HepG2 (cell line): ENCODE results near the gene SCMH1. TPM values are rescaled to one million over a fixed set of nuclear protein-coding genes. Genes with fewer than 3 reads are reported as not detected.

Experiments
- FLYWCH1 ChIP-seq: sonication (generic); formaldehyde crosslinking; IDR thresholded peaks from 2 replicates; pipeline ENCODE4 v1.8.1; 2023; ENCODE audit warnings: mild to moderate bottlenecking, missing genetic modification reagents
- FOXK1 ChIP-seq: sonication (generic); formaldehyde crosslinking; IDR thresholded peaks from 2 replicates; pipeline ENCODE4 v1.4.0; 2020; ENCODE audit warnings: low read depth, missing genetic modification reagents, borderline replicate concordance
- HMG20A ChIP-seq: IDR thresholded peaks from 2 replicates; pipeline ENCODE4 v1.6.1; 2016; ENCODE audit warnings: borderline replicate concordance
- IRF2 ChIP-seq: IDR thresholded peaks from 2 replicates; pipeline ENCODE4 v1.6.1; 2018; ENCODE audit warnings: missing genetic modification reagents, missing compliant biosample characterization
- KDM1A ChIP-seq: IDR thresholded peaks from 2 replicates; pipeline ENCODE4 v1.6.1; 2016; ENCODE audit warnings: missing compliant biosample characterization
- KDM5A ChIP-seq: fragments of 200-600 bp; sonication (generic); IDR thresholded peaks from 2 replicates; pipeline ENCODE4 v1.7.0; 2018; ENCODE audit warnings: antibody characterized with exemption, mild to moderate bottlenecking, low read length, borderline replicate concordance
- MYPOP ChIP-seq: sonication (generic); formaldehyde crosslinking; IDR thresholded peaks from 2 replicates; pipeline ENCODE4 v1.8.1; 2023; ENCODE audit warnings: mild to moderate bottlenecking, moderate library complexity, missing genetic modification reagents
- TCF7 ChIP-seq: sonication (generic); IDR thresholded peaks from 2 replicates; pipeline ENCODE4 v1.6.1; 2016; ENCODE audit warnings: antibody characterized with exemption, low read depth
- TEF ChIP-seq: sonication (generic); formaldehyde crosslinking; IDR thresholded peaks from 2 replicates; pipeline ENCODE4 v1.5.0; 2020; ENCODE audit warnings: missing genetic modification reagents
- TFE3 ChIP-seq: IDR thresholded peaks from 2 replicates; pipeline ENCODE4 v1.6.1; 2016
- ZKSCAN1 ChIP-seq: fragments of 150-350 bp; IDR thresholded peaks from 2 replicates; pipeline ENCODE4 v1.6.1; 2014; ENCODE audit warnings: low read length
- ZNF253 ChIP-seq: sonication (generic); formaldehyde crosslinking; IDR thresholded peaks from 2 replicates; pipeline ENCODE4 v1.8.0; 2022; ENCODE audit warnings: mild to moderate bottlenecking, missing genetic modification reagents, borderline replicate concordance
- ZNF569 ChIP-seq: sonication (generic); formaldehyde crosslinking; IDR thresholded peaks from 2 replicates; pipeline ENCODE4 v1.5.0; 2020; ENCODE audit warnings: mild to moderate bottlenecking, missing genetic modification reagents, moderate library complexity, borderline replicate concordance
- ZNF614 ChIP-seq: IDR thresholded peaks from 2 replicates; pipeline ENCODE4 v1.6.1; 2018; ENCODE audit warnings: missing biosample characterization, missing genetic modification reagents, inconsistent platforms, borderline replicate concordance
- ZNF616 ChIP-seq: sonication (generic); formaldehyde crosslinking; IDR thresholded peaks from 2 replicates; pipeline ENCODE4 v1.5.0; 2020; ENCODE audit warnings: low read depth, mild to moderate bottlenecking, missing genetic modification reagents
- polyA plus RNA-seq, 8 experiments: library from polyadenylated mRNA; depleted of rRNA in 3 of 8; stranded (reverse) in 7 of 8; unstranded in 1 of 8; fragments of >200 nt; fragmentation: Illumina TruSeq in 4 of 8; extraction: Trizol in 4 of 8; gene quantifications; 2 replicates each; pipeline versions ENCODE4 v1.2.1 to v1.2.3, GENCODE V29; 2011 to 2016; ENCODE audit warnings: low read depth in 4 of 8, missing spikeins in 1 of 8, mixed read lengths in 1 of 8; ENCODE audit not compliant: insufficient read depth in 1 of 8
- total RNA-seq, 5 experiments: library from RNA; depleted of rRNA; stranded (reverse); fragments of >200 nt; fragmentation: Illumina TruSeq; extraction: Trizol; gene quantifications; 2 replicates each; pipeline ENCODE4 v1.2.3, GENCODE V29; 2016; ENCODE audit warnings: low read depth in 1 of 5
- TF ChIP-seq, protein P1 (sequence below): sonication (generic); formaldehyde crosslinking; IDR thresholded peaks from 2 replicates; pipeline ENCODE4 v1.8.1; 2022; ENCODE audit warnings: mild to moderate bottlenecking, missing genetic modification reagents
- TF ChIP-seq, protein P2 (sequence below): sonication (generic); formaldehyde crosslinking; IDR thresholded peaks from 2 replicates; pipeline ENCODE4 v1.4.0; 2020; ENCODE audit warnings: missing genetic modification reagents
- TF ChIP-seq, protein P3 (sequence below): sonication (generic); formaldehyde crosslinking; IDR thresholded peaks from 2 replicates; pipeline ENCODE4 v1.9.0; 2021; ENCODE audit warnings: missing genetic modification reagents, borderline replicate concordance

The SCMH1 gene
- total and polyA plus RNA-seq, 2 of the 13 experiments (the other 11 are each of a cell fraction or from before 2014, with no cell fraction given) = 41.8 to 52.6 TPM

GRCh38 chr1:41239988-41240610, 2.0 kb downstream of the SCMH1 start (continued):
- TF ChIP-seq, protein P1, sequence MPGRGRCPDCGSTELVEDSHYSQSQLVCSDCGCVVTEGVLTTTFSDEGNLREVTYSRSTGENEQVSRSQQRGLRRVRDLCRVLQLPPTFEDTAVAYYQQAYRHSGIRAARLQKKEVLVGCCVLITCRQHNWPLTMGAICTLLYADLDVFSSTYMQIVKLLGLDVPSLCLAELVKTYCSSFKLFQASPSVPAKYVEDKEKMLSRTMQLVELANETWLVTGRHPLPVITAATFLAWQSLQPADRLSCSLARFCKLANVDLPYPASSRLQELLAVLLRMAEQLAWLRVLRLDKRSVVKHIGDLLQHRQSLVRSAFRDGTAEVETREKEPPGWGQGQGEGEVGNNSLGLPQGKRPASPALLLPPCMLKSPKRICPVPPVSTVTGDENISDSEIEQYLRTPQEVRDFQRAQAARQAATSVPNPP = peak; percentile 58; the same call in 1 of the 2 replicates
- TF ChIP-seq, protein P2, sequence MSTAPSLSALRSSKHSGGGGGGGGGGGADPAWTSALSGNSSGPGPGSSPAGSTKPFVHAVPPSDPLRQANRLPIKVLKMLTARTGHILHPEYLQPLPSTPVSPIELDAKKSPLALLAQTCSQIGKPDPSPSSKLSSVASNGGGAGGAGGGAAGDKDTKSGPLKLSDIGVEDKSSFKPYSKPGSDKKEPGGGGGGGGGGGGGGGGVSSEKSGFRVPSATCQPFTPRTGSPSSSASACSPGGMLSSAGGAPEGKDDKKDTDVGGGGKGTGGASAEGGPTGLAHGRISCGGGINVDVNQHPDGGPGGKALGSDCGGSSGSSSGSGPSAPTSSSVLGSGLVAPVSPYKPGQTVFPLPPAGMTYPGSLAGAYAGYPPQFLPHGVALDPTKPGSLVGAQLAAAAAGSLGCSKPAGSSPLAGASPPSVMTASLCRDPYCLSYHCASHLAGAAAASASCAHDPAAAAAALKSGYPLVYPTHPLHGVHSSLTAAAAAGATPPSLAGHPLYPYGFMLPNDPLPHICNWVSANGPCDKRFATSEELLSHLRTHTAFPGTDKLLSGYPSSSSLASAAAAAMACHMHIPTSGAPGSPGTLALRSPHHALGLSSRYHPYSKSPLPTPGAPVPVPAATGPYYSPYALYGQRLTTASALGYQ = peak; percentile 92
- peak; percentile 35; the same call in 1 of the 2 replicates for TF ChIP-seq IRF2
- TF ChIP-seq, protein P3, sequence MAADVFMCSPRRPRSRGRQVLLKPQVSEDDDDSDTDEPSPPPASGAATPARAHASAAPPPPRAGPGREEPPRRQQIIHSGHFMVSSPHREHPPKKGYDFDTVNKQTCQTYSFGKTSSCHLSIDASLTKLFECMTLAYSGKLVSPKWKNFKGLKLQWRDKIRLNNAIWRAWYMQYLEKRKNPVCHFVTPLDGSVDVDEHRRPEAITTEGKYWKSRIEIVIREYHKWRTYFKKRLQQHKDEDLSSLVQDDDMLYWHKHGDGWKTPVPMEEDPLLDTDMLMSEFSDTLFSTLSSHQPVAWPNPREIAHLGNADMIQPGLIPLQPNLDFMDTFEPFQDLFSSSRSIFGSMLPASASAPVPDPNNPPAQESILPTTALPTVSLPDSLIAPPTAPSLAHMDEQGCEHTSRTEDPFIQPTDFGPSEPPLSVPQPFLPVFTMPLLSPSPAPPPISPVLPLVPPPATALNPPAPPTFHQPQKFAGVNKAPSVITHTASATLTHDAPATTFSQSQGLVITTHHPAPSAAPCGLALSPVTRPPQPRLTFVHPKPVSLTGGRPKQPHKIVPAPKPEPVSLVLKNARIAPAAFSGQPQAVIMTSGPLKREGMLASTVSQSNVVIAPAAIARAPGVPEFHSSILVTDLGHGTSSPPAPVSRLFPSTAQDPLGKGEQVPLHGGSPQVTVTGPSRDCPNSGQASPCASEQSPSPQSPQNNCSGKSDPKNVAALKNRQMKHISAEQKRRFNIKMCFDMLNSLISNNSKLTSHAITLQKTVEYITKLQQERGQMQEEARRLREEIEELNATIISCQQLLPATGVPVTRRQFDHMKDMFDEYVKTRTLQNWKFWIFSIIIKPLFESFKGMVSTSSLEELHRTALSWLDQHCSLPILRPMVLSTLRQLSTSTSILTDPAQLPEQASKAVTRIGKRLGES (CRISPR knock-in tag) = no peak
- TF ChIP-seq HMG20A = peak; percentile 98
- TF ChIP-seq TFE3 (CRISPR knock-in tag) = 0 out of 2 replicates have a peak, but pooled peaks have one; percentile 16
- no peak for TF ChIP-seq ZKSCAN1
- no peak for TF ChIP-seq ZNF616
- no peak for TF ChIP-seq ZNF614
- peak; percentile 88 for TF ChIP-seq KDM1A (CRISPR knock-in tag)
- TF ChIP-seq MYPOP (CRISPR knock-in tag) = no peak
- TF ChIP-seq ZNF569 = no peak
- TF ChIP-seq TEF = peak; percentile 54; the same call in 1 of the 2 replicates
- no peak for TF ChIP-seq KDM5A
- peak; percentile 78; the same call in 1 of the 2 replicates for TF ChIP-seq FOXK1 (CRISPR knock-in tag)
- TF ChIP-seq ZNF253 (CRISPR knock-in tag) = no peak
- TF ChIP-seq TCF7 = peak; percentile 96
- no peak for TF ChIP-seq FLYWCH1
